Activated naive CD4-positive, alpha-beta T cell (primary cell): ENCODE data around the gene SEPTIN11.

ENCODE experiments used
- DNase-seq, 4 experiments: peaks; one replicate each; lab custom pipeline; 2025; lab: John Stamatoyannopoulos, UW

The SEPTIN11 gene

DNA sequence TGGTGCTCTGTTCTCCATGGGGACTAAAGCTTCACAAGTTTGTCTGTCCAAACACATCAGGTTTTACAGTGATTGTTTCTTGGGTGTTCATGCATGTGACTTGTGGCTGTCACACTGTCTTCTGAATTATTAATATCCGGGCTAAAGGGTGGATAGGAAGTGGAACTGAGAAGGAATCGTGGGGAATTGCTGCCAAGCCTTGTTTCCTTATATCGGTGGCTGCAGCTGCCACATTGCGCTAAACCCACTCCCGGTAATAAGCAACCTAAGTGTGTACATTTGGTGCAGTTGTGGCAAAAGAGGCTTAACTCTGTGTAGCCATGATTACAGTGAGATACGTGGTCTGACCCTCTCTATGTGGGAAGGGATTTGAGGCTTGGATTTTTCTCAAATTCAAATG, 30.7 kb downstream of the SEPTIN11 start:
- DNase-seq, result no peak

DNA sequence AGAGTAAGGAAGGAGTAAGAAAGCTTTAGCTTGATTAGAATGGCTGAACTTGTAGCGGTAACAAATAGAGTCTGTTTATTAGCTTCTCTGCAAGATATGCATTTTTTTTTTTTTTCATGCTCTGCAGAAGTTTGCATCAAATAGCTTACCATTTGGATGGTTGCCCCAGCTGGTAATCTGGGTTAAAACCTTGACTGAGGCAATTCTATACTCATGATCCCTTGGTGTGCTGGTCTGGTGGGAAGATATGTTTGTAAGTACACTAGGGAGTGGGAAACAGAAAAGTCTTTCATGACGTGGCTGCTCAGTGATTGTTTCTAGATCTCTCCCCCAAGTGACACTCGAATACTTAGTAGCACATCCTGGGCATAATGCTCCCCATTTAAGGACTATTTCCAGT, 32.1 kb downstream of the SEPTIN11 start:
- DNase-seq, result no peak

DNA sequence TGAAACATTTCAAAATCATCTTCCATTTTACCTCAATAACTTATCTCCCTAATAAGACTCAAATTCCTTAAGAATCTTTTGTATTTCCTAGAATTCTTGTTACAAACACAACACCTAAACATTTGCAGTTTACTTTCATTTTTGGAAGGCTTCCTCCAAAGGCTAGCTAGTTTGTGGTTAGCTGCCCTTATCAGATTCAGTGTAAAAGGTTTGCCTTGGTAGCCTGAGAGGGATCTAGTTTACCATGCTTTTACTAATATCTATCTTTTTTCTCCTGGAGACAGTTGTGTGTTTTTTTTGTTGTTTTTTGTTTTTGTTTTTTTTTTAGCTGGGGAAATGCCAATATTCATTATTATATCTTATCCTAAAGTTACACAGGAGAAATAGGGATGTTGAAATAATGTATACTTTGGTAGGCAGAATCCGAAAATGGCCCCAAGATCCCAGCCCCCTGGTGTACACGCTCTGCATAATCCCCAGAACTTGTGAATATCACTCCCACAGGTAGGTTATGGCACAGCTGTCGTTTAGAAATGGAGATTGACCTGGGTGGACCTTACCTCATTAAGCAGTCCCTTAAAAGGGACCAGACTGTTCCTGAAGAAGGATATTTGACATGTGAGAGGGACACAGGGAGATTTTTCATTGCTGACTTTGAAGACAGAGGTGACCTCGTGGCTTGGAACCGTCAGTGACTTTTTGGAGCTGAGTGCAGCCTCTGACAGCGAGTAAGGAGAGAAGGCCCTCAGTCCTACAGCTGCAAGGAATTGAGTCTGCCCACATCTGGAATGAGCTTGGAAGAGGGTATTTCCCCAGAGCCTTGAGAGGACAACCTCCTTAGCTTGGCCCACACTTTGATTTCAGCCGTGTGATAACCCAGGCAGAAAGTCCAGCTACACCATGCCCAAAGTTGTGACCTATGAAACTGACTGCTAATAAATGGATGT, 33.4 kb downstream of the SEPTIN11 start:
- no peak for DNase-seq

DNA sequence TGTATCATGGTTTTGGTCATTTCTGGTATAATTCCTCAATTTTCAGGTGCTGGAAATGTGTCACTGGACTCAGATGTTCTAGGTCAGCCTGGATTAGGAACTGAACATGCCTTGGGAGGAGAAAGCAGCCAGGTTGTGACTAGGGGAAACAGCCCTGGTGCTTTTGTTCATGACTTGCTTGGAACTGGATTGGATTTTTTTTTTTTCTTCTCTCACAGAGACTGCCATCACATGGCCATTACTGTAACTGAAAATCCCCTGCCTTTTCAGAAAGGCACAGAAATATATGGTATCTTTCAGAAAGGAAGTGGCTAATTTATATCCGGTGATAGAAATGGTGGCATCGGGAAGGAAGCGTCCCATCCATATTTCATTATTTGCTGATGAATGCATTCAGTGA, 34.6 kb downstream of the SEPTIN11 start:
- DNase-seq, result no peak

DNA sequence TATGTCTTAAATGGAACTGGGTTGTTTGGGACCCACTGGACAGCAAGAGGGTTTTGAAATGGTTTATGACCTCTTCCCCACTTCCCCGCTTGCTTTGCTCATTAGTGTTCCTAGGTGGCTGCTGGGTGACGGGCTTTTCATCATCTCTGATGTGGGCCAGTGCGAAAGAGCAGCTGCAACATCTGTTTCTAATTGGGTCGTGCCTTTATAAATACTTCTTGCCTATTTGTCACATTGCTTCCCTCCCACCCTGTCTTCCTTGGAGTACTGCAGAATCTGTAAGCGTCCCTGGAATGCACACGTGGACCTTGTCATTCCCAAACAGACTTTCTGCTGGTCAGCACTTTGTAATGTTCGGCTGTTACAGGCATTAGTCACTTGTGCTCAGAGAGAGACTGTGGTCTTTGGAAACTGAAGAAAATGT, 35.2 kb downstream of the SEPTIN11 start:
- DNase-seq, result no peak

DNA sequence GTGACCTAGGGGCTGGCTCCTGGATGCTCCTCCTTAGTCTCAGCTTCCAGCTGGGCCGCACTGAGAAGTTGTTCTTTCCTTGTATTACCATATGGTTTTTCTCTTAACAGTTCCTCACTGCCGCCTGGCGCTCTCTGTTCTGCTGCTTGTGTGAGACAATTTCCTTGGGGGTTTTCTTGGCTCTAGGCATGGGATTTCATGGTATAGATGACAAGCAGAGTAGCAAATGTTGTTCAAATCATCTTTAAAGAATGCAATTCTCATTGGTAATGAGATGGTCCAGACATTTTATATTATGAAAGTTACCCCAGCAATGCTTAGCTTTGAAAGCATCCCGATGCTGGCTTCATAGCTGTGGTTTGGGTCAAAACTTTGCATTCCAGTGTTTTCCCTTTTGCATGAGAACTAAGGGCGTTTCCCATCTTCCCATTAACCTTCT, 37.6 kb downstream of the SEPTIN11 start:
- DNase-seq, result no peak

DNA sequence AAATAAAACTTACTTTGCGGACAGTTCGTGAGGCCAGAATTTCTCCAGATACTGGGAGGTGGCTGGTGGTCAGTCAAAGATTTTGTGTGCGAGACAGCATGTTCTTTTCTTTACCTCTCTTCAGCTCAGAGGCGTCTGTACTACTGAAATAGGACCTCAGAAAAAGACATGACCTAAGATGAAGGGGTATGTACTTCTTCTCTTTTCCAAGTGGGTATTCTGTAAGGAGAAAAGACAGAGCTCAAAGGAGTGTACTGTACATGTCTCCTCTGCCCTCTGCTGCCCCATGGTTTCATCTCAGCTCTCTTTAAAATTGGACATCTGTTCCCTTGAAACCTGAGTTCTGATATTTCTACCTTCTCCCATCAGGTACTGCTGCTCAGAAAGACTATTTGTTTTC, 38.1 kb downstream of the SEPTIN11 start:
- no peak for DNase-seq

DNA sequence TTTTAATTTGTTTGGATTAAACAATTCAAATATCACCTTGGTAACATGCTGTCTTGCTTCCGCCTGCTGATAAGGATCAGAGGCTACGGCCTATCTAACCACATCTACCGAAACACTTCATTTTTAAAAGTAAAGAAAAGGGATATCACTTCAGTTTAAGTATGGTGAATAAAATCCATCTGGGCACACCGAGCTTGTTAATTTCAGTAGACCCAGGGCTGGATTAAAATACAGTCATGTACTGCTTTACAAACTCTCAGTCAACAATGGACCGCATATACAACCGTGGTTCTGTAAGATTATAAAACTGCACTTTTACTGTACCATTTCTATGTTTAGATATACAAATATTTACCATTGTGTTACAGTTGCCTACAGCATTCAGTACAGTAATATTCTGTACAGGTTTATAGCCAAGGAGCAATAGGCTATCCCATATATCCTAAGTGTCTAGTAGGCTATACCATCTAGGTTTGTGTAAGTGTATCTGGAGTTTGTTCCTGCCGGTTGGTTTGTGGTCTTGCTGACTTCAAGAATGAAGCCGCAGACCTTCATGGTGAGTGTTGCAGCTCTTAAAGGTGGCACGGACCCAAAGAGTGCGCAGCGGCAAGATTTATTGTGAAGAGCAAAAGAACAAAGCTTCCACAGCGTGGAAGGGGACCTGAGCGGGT, 40.0 kb downstream of the SEPTIN11 start:
- peak in 2 of 4 experiments; percentile 13 to 37 for DNase-seq

DNA sequence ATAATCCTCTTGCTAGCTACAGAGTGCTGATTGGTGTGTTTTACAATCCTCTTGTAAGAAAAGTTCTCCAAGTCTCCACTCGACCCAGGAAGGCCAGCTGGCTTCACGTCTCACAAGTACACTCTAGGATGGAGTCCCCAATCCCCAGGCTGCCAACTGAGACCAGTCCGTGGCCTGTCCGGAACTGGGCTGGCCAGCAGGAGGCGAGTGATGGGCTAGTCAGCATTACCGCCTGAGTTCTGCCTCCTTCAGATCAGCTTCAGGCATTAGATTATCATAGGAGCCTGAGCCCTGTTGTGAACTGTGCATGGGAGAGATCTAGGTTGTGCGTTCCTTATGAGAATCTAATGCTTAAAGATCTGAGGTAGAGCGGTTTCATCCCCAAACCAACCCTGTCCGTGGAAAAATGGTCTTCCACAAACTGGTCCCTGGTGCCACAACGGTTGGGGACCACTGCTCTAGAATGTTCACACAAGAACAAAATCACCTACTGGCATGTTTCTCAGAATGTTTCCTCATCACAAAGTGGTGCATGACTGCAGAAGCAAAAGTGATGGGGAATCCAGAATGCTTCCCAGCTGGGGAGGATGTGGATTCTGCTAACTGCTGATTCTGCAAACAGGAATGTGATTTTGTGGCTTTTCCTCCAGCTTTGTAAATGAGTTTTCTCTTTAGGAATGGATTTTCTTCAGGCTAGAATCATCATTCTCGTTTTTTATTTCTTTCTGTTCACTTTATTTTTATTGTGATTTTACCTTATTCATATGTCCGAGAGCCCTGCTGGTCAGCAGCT, 40.9 kb downstream of the SEPTIN11 start:
- DNase-seq, result no peak

DNA sequence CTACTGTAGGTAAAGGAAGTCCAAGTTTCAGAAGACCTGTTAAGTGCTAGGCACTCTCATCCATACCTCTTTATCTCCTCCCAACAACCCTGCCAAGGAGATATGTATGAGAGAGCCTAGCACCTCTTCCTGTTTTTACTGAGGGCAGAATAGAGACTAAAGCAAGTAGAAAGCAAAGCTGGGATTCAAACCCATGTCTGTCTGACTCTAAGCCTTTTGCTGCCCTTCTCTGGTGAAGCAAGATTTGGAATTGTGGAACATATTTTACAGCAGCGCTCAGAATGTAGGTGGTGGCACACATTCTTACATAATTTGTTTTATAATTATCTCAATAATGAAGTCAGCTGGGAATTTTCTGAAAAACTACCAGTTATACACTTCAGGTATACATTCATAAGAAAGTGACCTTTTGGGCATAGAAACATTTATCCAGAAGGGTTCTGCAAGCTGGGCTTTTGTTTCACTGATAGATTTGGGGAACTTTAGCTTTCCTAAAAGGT, 41.7 kb downstream of the SEPTIN11 start:
- no peak for DNase-seq

DNA sequence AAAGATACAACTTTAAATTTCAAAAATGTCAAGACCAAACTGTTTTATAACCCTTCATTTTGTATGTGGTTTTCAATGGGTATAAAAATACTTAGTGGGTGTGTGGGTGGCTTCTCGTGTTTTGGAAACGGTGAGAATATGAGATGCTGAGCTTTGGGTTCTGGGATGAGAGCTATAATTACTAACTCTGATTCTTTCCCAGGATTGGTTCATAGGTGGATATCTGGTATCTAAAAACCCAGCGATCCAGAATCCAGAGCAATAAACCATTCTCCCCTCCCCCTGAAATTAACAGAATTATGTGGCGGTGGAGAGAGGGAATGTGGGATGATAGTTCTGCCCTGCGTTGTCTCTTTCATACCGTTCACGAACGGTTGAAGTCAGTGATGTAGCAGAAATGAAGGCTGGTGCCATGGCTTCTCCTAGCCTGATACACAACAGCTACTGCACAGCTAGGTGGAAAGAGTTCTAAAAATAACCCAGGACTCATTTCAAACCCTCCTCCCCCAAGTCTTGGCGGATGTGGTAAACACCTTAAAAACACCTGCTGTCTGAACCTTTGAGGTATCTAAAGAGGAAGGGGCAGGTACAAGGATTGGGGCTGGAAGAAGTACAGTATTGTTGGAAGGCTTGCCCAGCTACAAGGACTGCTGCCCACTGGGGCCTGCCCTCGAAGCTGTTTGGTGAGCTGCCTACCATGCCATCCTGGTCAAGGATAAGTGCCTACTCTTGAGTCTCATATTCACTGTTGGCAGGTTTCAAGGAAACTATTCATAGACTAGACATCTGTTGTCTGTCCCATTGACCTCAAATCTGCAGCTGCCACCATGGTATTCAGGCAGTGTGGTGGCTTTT, 44.5 kb downstream of the SEPTIN11 start:
- DNase-seq, result peak in 2 of 4 experiments; percentile 6 to 8

DNA sequence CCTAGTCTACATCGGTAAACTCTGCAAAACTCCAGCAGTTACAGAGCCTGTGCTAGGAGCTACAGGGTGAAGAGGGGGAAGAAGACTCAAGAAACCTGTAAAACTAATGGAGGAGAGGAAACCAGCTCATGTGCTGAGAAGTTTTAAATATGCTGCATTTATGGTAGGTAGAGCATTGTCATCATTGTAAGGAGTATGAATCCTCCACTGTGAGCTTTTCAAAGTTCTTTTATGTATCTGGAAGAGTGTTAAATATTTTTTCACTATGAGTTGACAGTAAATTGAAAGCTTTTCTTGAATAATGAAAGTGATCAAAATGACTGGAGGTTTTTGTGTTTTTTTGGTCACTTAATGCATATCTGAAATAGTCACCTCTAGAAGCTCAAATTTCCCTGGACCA, 46.2 kb downstream of the SEPTIN11 start:
- no peak for DNase-seq

DNA sequence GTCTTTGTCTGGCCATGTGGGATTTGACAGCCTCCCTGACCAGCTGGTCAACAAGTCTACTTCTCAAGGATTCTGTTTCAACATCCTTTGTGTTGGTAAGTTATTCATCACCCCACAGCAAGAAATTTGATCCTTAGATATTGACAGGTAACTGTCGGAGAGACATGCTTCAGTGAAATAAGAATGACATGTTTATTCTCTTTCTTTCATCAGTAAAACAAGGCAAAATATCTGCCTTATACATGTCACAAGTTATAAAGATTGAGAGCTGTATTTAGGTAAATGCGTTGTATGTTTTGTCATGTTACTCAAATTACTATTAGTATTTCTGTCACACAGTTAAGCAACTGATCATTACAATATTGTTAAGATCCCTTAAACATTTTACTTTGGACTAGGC, 46.9 kb downstream of the SEPTIN11 start:
- no peak for DNase-seq

DNA sequence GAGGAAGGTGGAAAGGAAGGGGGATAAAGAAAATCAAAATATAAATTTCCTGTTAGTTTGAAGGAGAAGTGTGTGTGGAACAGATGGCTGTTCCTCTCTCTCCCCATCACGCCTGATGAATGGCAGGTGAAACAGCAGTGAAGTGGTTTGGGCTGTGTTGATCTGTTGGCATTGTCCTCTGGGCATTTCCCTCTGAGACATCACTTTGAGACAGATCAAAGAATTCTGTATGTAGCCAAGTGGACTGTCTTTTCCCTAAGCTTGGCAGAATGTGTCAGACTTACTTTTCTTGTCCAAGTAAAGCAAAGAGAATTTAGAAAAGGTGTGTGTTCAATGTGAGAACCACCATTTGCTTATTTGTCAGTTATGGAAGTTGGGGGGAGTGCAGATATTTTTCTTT, 47.5 kb downstream of the SEPTIN11 start:
- no peak for DNase-seq

DNA sequence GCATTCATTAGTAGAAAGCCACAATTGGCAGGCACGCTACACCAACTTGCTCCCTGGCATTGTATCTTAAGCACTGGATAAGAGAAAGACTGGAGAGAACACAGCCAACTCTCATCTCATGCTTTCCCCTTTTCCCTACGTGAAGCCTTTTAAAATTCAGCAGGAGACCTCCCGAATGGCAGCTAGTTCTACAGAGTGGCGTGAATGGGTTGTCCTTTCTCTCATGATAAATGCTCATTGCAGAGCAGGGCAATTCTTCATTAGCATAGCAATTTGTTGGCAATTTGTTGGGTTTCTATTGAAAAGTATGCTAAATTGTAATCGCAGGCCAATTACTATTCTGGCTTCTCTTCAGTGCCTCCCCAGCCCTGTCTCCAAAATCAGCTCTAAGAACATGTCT, 48.0 kb downstream of the SEPTIN11 start:
- no peak for DNase-seq

DNA sequence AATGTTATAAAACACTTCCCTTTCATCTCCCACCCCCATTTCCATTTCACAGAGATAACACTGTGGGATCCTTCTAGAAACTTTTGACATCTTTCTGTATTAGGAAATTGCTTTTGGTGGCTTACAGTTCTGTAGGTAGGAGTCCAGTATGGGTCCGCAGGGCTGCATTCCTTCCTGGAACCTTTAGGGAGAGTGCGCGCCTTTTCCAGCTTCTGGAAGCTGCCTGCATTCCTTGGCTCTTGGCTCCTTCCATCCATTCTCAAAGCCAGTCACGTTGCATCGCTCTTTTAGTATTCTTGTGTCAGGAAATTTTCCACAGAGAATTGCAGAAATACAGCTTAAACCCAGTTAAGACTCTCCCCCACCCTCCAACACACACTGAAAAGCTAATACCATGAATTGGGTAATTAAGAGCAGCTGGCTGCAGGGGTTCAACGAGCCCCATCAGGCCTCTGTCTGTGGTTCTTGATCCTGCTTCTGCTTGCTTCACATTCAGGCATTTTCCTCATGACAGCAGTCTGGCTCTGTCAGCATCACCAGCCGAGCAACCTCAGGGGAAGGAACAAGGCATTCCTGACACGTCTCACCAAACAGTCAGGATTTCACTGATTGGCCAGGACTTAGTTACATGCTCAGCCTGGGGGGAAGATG, 48.8 kb downstream of the SEPTIN11 start:
- DNase-seq, result no peak
